ENCODE data around the gene DDIT4. TPM values are rescaled to one million over a fixed set of nuclear protein-coding genes. Genes with fewer than 3 reads are reported as not detected.

DDIT4 gene
- total RNA-seq, 1 experiment from 2014 or later = 462 TPM

DNA sequence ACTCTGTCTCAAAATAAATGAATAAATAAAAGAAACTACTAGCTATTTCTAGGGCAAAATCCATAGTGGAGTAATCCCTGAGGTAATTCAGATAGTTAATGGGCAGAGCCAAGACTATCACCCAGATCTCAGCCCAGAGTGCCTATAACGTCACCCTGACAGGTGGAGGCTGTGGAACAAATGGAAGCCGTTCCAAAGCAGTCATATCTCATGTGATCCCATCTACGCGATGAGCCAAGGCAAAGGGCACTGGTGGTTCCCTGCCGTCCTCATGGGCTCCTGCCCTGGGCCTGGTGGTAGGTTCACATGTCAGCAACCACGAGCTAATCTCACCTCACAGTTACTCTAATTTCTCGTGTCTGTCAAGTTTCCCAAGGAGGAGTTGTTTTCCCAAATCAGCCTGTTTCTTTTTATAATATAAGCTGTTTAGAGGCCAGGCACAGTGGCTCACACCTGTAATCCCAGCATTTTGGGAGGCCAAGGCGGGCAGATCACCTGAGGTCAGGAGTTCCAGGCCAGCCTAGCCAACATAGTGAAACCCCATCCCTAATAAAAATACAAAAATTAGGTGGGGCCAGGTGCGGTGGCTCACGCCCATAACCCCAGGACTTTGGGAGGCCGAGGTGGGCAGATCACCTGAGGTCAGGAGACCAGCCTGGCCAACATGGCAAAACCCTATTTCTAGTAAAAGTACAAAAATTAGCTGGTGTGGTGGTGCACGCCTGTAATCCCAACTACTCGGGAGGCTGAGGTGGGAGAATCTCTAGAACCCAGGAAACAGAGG lies 35.1 kb upstream of the DDIT4 start:
- ChIA-PET CTCF (no interaction called here), POLR2A (interaction anchor here (1.7 kb wide), 2 partner anchors 10 to 35 kb away, joined by 6 to 11 read pairs; partner anchors contain the start of gene DDIT4), RAD21 (ENCODE audit: low non-redundant PET in 1 of 2, low total read pairs in 2 of 2, uncharacterized antibody in 2 of 2, unreplicated experiment in 2 of 2) (interaction anchor here (0.6 to 1.4 kb wide), 2 partner anchors 36 to 190 kb away, joined by 3 read pairs; no protein-coding TSS in a partner anchor)
- H3K36me3 ChIP-seq (ENCODE audit: control insufficient read depth in 1 of 2, insufficient read depth in 2 of 2, low read length in 2 of 2) = peaks cover 2 to 9% of the 10 kb centered on the region in 2 experiments; a peak in 2 of 4 replicates
- peaks cover 0 to 3% of the 10 kb centered on the region in 2 experiments; a peak in 1 of 4 replicates for H3K4me1 ChIP-seq (ENCODE audit: control insufficient read depth in 1 of 2, insufficient read depth in 2 of 2, low read length in 2 of 2)
- TF ChIP-seq ZFX (IDR thresholded peaks at IDR 0.05) (no peak), POLR2A (IDR thresholded peaks at IDR 0.05; ENCODE audit: borderline replicate concordance, extremely low read depth, insufficient read depth, insufficient read length) (no peak), EGR1 (IDR thresholded peaks at IDR 0.05; ENCODE audit: low read depth) (no peak), RAD21 (IDR thresholded peaks at IDR 0.05; ENCODE audit: low read depth) (no peak), POLR2AphosphoS5 (IDR thresholded peaks at IDR 0.05; ENCODE audit: low read depth, low read length) (0 out of 2 replicates have a peak, but pooled peaks have one; percentile 26), SRF (IDR thresholded peaks at IDR 0.05; ENCODE audit: low read depth) (no peak), EZH2 (IDR thresholded peaks at IDR 0.05) (no peak)
- TF ChIP-seq, protein P1, sequence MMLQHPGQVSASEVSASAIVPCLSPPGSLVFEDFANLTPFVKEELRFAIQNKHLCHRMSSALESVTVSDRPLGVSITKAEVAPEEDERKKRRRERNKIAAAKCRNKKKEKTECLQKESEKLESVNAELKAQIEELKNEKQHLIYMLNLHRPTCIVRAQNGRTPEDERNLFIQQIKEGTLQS (IDR thresholded peaks at IDR 0.05) = no peak
- H3K9me3 ChIP-seq (ENCODE audit: control insufficient read depth in 1 of 2, insufficient read depth in 1 of 2, low read depth in 1 of 2, low read length in 2 of 2) = no peaks in the 10 kb centered on the region
- H3K9me2 ChIP-seq (ENCODE audit: insufficient read depth) = no peaks in the 10 kb centered on the region
- no peaks in the 10 kb centered on the region for H4K20me1 ChIP-seq (ENCODE audit: insufficient read depth)
- H3K27ac ChIP-seq (ENCODE audit: low read depth, low read length) = no peak overlapping the region
- no peak overlapping the region for H3K9ac ChIP-seq (ENCODE audit: low read length)
- no peak overlapping the region for H3K4me2 ChIP-seq (ENCODE audit: low read length)
- intact Hi-C loops (cut with micrococcal nuclease) = no loop called here
- no peak for DNase-seq (ENCODE audit: low read depth, low spot score)
- H2AFZ ChIP-seq (ENCODE audit: low read depth, low read length, poor library complexity, severe bottlenecking) = no peak overlapping the region
- no peaks in the 10 kb centered on the region for H3K27me3 ChIP-seq (ENCODE audit: insufficient read depth, low read length)
- ATAC-seq = no peak
- BruUV-seq (replicated peaks) = no TSS peak
- H3K4me3 ChIP-seq (replicated peaks in 1 of 2; ENCODE audit: low read depth in 1 of 2, low read length in 2 of 2) = no peak overlapping the region
- H3K79me2 ChIP-seq (ENCODE audit: insufficient read depth, low read length) = no peaks in the 10 kb centered on the region

DNA sequence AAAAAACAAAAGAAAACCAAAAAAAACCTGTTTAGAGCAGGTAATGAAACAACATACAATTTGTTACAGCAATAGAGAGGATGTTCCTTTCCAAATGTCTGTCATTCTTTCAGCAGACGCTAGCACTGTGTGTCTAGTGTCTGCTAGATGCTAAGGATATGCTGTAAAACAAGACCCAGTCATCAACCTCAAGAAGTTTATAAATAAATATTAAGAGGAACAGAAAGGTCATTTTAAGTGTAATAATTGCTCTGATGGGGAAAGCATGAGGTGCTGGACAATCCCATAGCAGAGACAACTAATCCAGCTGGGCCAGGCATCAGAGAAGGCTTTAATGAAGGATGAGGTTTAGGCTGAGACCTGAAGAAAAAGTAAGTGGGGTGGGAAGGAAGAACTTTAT lies 34.3 kb upstream of the DDIT4 start:
- peaks cover 8 to 9% of the 10 kb centered on the region in 2 experiments; a peak in 3 of 4 replicates for H3K4me1 ChIP-seq (ENCODE audit: control insufficient read depth in 1 of 2, insufficient read depth in 2 of 2, low read length in 2 of 2)
- no peak overlapping the region for H3K27ac ChIP-seq (ENCODE audit: low read depth, low read length)
- no peaks in the 10 kb centered on the region for H3K9me3 ChIP-seq (ENCODE audit: control insufficient read depth in 1 of 2, insufficient read depth in 1 of 2, low read depth in 1 of 2, low read length in 2 of 2)
- no peak overlapping the region for H3K4me2 ChIP-seq (ENCODE audit: low read length)
- ATAC-seq (no peak), DNase-seq (ENCODE audit: low read depth, low spot score) (no peak)
- H3K9me2 ChIP-seq (ENCODE audit: insufficient read depth) = no peaks in the 10 kb centered on the region
- RAD21 ChIA-PET (ENCODE audit: low non-redundant PET in 1 of 2, low total read pairs in 2 of 2, uncharacterized antibody in 2 of 2, unreplicated experiment in 2 of 2) = no interaction called here
- POLR2A ChIA-PET = no interaction called here
- no TSS peak for BruUV-seq (replicated peaks)
- no peak overlapping the region for H3K4me3 ChIP-seq (replicated peaks in 1 of 2; ENCODE audit: low read depth in 1 of 2, low read length in 2 of 2)
- no peak overlapping the region for H2AFZ ChIP-seq (ENCODE audit: low read depth, low read length, poor library complexity, severe bottlenecking)
- no peaks in the 10 kb centered on the region for H3K79me2 ChIP-seq (ENCODE audit: insufficient read depth, low read length)
- H3K36me3 ChIP-seq (ENCODE audit: control insufficient read depth in 1 of 2, insufficient read depth in 2 of 2, low read length in 2 of 2) = peaks cover 0 to 5% of the 10 kb centered on the region in 2 experiments; a peak in 2 of 4 replicates
- CTCF ChIA-PET = no interaction called here
- intact Hi-C loops (cut with micrococcal nuclease) = no loop called here
- no peak for TF ChIP-seq CBX3 (IDR thresholded peaks at IDR 0.05; ENCODE audit: low read depth)
- TF ChIP-seq JUND (IDR thresholded peaks at IDR 0.05) = no peak
- TF ChIP-seq ZFX (IDR thresholded peaks at IDR 0.05) = no peak
- TF ChIP-seq RAD21 (IDR thresholded peaks at IDR 0.05; ENCODE audit: low read depth) = no peak
- no peak for TF ChIP-seq EGR1 (IDR thresholded peaks at IDR 0.05; ENCODE audit: low read depth)
- TF ChIP-seq CEBPB (IDR thresholded peaks at IDR 0.05; ENCODE audit: low read depth) = no peak
- TF ChIP-seq POLR2AphosphoS5 (IDR thresholded peaks at IDR 0.05; ENCODE audit: low read depth, low read length) = no peak
- TF ChIP-seq POLR2A (IDR thresholded peaks at IDR 0.05; ENCODE audit: borderline replicate concordance, extremely low read depth, insufficient read depth, insufficient read length) = no peak
- H4K20me1 ChIP-seq (ENCODE audit: insufficient read depth) = no peaks in the 10 kb centered on the region
- no peak overlapping the region for H3K9ac ChIP-seq (ENCODE audit: low read length)
- no peaks in the 10 kb centered on the region for H3K27me3 ChIP-seq (ENCODE audit: insufficient read depth, low read length)

Data from HCT116 (cell line).